Activated naive CD8-positive, alpha-beta T cell treated with anti-CD3 and anti-CD28 coated beads, Interleukin-2, amount 50 U/mL, for 24 hours (primary cell): ENCODE measurements around the gene PTPRE.
A peak's percentile ranks its signal among the peaks of the same experiment; 100 is the strongest.

Experiments
- ATAC-seq: fragments of 150-1000 bp; cut with Tn5 transposase; one replicate; pipeline ENCODE4 v1.10.0; 2021
- DNase-seq: peaks from one replicate; pipeline ENCODE4 v3.0.0; 2021
- H3K27ac Mint-ChIP-seq: one replicate; pipeline ENCODE4 v1.8.0; 2021; ENCODE audit warnings: mild to moderate bottlenecking, mixed read lengths
- H3K27me3 Mint-ChIP-seq: one replicate; pipeline ENCODE4 v1.8.0; 2021; ENCODE audit warnings: mixed read lengths
- H3K36me3 Mint-ChIP-seq: one replicate; pipeline ENCODE4 v1.8.0; 2021; ENCODE audit warnings: low read depth, mixed read lengths
- H3K4me1 Mint-ChIP-seq: one replicate; pipeline ENCODE4 v1.8.0; 2021; ENCODE audit warnings: mixed read lengths
- H3K4me3 Mint-ChIP-seq: one replicate; pipeline ENCODE4 v1.8.0; 2021; ENCODE audit warnings: mild to moderate bottlenecking, moderate library complexity, mixed read lengths
- H3K9me3 Mint-ChIP-seq: one replicate; pipeline ENCODE4 v1.8.0; 2021; ENCODE audit warnings: mixed read lengths

The PTPRE gene

DNA sequence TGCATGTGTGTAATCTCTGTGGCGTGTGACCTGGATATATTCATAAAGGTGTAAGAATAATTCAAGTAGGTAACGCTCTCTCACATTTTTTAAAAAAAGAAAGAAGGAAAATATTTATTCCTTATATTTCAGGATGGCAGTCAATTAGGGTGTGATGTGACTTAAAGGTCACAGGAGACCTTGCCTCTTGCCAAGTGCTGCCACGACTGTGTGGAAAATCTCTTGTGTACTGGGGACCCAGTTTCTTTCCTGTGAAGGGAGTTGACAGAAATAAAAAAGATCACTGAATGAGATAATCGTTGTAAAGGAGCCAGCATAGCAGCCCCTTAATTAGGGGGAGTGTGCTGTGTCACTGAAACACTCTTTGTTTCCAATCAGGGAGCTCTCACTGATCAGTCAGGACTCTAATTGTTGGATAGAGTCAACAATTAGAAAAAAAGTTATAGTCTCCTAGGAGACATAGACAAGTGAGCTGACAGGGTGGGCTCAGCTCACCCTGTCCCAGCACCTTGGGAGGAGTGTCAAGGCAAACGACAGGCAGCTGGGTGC, 31.1 kb downstream of the PTPRE start:
- ATAC-seq (no peak), DNase-seq (no peak)
- Mint-ChIP-seq H3K4me3 (no peak overlapping the region), H3K27ac (no peak overlapping the region), H3K27me3 (peaks cover 21% of the 10 kb centered on the region), H3K36me3 (no peaks in the 10 kb centered on the region), H3K9me3 (no peaks in the 10 kb centered on the region), H3K4me1 (peaks cover 8% of the 10 kb centered on the region)

DNA sequence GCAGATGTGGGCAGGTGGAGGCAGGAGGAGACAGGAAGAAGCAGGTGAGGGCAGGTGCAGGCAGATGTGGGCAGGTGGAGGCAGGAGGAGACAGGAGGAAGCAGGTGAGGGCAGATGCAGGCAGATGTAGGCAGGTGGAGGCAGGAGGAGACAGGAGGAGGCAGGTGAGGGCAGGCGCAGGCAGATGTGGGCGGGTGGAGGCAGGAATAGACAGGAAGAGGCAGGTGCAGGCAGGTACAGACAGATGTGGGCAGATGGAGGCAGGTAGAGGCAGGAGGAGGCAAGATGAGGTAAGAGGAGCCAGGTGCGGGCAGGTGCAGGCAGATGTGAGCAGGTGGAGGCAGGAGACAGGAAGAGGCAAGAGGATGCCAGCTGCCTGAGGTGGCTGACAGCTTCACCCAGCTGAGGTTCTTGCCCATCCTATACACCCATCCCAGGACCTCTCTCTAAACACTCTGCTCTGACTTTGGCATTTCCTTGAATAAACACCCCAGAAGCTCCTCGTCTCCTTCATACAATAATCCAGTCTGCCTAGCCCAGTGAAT, 33.0 kb downstream of the PTPRE start:
- Mint-ChIP-seq H3K27ac (no peak overlapping the region), H3K9me3 (no peaks in the 10 kb centered on the region), H3K36me3 (no peaks in the 10 kb centered on the region), H3K4me3 (no peak overlapping the region), H3K4me1 (peaks cover 12% of the 10 kb centered on the region), H3K27me3 (peaks cover 21% of the 10 kb centered on the region)
- DNase-seq (no peak), ATAC-seq (no peak)

DNA sequence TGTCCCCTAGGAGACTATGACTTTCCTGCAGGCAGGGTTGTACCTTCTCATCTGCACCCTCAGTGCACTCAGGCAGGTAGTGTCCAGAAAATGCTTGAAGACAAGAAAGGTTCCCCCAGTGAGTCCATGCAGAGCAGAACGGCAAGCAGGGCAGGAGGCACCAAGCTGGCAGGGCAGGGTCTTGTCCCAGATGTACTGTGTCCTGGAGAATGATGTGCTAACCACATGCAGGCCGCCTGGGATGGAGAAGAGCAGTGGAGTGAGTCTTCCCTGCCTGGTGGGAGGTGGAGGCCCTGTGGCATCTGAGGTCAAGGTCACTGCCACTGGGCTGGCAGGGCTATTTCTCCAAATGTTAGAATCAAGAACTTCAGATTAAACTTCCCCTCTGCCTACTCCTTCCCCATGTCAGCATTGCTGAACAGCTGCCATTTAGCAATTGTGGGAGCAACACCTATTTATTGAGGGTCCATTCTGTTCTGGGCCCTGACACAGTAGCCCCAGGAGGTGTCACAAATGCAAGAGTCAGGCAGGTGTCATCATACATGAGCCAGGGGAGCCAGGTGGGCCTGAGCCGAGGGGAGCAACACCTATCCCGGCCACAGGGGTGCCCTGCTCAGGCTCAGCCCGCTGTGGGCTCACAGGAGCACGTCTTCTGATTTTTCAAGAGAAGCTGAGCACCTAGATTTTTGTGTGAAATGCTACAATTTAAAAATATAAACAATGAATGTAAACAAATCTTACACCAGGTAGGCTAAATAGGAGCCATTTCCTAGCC, 34.1 kb downstream of the PTPRE start:
- H3K27ac Mint-ChIP-seq = no peak overlapping the region
- no peaks in the 10 kb centered on the region for H3K9me3 Mint-ChIP-seq
- DNase-seq = no peak
- H3K4me1 Mint-ChIP-seq = peaks cover 23% of the 10 kb centered on the region
- peaks cover 20% of the 10 kb centered on the region for H3K27me3 Mint-ChIP-seq
- no peak overlapping the region for H3K4me3 Mint-ChIP-seq
- no peaks in the 10 kb centered on the region for H3K36me3 Mint-ChIP-seq
- no peak for ATAC-seq

DNA sequence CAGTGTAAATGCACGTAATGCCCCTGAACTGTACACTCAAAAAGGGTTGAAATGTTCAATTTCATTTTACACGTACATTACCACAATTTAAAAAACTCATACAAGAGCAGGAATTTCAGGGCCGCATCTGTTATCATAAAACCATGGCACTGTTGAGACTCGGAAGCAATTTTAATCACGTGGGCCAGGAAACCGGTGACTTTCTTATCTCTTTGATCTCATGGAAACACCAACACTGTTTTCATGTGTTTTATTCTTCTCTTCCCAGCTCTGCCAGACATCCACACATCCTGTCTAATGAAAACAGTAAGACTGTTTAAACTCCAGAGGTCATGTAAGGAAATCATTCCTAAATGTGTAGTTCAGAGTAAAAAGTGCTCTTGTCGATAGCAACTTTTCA, 35.9 kb downstream of the PTPRE start:
- DNase-seq (no peak), ATAC-seq (no peak)
- Mint-ChIP-seq H3K36me3 (no peaks in the 10 kb centered on the region), H3K9me3 (no peaks in the 10 kb centered on the region), H3K4me3 (no peak overlapping the region), H3K27me3 (peaks cover 13% of the 10 kb centered on the region), H3K27ac (no peak overlapping the region), H3K4me1 (peaks cover 26% of the 10 kb centered on the region)

DNA sequence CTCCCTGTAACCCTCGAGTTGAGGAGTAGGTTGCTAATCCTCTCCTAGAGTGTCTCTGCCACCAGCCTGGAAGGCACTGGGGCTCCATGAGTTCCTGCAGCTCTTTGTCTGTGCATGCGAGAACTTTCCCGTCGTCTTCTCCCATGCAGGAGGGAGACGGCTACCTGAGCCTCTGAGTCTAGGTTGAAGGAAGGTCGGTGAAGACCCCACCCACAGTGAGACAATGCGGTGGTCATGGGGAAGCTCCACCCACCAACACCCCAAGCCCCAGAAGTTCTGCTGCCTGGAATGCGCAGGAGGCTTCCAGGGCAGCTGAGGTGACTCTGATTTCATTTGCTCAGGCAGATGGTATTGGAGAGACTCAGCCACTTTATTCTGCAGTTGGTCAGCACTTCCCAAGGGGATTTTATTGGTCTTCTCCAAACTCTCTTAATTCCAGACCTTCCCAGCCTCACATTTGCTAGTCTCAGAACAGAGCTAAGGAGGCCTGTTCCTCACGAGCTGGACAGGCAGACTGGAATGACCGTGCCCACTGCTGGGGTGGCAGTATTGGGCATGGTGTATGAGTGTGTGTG, 36.5 kb downstream of the PTPRE start:
- Mint-ChIP-seq H3K4me3 (no peak overlapping the region), H3K9me3 (no peaks in the 10 kb centered on the region), H3K4me1 (peaks cover 24% of the 10 kb centered on the region), H3K27ac (no peak overlapping the region), H3K36me3 (no peaks in the 10 kb centered on the region), H3K27me3 (peaks cover 11% of the 10 kb centered on the region)
- DNase-seq (no peak), ATAC-seq (no peak)

DNA sequence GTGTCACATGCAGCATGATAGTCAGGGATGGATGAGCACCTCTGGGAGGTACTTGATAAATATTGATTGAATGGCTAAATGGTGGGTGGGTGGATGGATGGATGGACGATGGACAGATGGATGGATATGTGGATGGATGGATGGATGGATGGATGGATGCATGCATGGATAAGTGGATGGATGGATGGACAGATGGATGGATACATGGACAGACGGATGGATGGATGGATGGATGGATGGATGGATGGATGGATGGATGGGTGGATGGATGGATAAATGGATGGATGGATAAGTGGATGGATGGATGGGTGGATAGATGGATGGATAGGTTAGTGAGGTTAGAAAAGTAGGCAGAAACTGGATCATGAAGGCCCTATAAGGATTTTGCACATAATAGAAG, 37.4 kb downstream of the PTPRE start:
- Mint-ChIP-seq H3K27me3 (peaks cover 8% of the 10 kb centered on the region), H3K4me1 (peaks cover 24% of the 10 kb centered on the region), H3K4me3 (no peak overlapping the region), H3K27ac (no peak overlapping the region), H3K9me3 (no peaks in the 10 kb centered on the region), H3K36me3 (no peaks in the 10 kb centered on the region)
- DNase-seq (no peak), ATAC-seq (no peak)

DNA sequence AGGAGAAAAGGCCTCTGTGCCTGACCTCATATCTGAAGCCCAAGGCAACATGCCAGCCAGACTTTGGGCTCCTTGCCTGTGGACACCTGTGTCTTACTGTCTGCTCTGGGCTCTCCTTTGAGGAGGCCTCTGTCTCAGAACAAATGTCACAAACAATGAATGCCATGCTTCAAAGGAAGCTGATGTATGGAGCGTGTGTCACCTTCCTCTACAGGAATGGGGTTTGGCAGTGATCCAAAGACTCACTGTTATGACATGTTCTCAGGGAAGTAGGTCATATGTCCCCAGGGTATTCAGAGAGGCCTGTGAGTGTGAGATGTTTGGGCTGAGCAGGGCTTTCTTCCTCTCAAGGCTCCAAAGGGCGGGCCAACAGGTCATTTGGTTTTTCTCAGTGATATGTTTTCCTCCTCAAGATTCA, 38.4 kb downstream of the PTPRE start:
- H3K4me1 Mint-ChIP-seq = peaks cover 24% of the 10 kb centered on the region
- H3K36me3 Mint-ChIP-seq = no peaks in the 10 kb centered on the region
- peaks cover 6% of the 10 kb centered on the region for H3K27me3 Mint-ChIP-seq
- no peaks in the 10 kb centered on the region for H3K9me3 Mint-ChIP-seq
- H3K4me3 Mint-ChIP-seq = no peak overlapping the region
- peak; percentile 63 for ATAC-seq
- no peak for DNase-seq
- no peak overlapping the region for H3K27ac Mint-ChIP-seq

DNA sequence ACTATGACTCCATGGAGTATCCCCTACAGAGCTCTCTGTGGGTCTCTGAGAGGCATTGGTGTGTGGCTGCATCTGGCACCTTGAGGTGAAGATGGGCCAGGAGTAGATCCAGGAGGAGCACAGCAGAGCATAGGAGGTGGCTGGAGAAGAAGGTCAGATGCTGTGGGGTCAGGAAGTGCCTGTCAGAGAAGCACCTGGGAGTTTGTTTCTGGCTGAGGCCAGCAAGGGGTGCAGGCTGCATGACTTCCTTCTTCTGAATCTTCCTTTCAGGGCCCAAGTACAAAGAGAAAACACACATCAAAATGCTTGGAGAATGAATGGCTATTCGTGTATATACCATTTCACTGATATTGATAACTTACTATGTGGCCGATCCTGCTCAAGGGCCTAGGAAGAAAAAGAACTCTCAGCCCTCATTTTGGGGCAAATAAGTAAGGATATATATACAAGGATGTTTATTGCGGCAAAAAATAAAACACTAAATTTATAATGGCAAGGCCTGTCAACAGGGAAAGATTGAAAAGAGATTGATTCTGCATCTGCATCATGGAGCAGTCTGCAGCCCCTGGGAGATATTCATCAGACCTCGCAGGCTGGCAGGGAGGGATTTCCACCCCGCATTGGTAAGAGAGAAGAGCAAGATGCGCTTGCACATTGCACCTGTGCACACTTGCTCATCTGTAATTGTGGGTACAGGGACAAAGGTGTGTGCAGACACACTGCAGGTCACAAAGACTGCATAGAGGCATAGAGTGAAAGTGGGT, 39.2 kb downstream of the PTPRE start:
- H3K36me3 Mint-ChIP-seq = no peaks in the 10 kb centered on the region
- peaks cover 24% of the 10 kb centered on the region for H3K4me1 Mint-ChIP-seq
- no peak overlapping the region for H3K27ac Mint-ChIP-seq
- H3K27me3 Mint-ChIP-seq = peaks cover 6% of the 10 kb centered on the region
- H3K9me3 Mint-ChIP-seq = no peaks in the 10 kb centered on the region
- H3K4me3 Mint-ChIP-seq = no peak overlapping the region
- DNase-seq = no peak
- ATAC-seq = no peak

DNA sequence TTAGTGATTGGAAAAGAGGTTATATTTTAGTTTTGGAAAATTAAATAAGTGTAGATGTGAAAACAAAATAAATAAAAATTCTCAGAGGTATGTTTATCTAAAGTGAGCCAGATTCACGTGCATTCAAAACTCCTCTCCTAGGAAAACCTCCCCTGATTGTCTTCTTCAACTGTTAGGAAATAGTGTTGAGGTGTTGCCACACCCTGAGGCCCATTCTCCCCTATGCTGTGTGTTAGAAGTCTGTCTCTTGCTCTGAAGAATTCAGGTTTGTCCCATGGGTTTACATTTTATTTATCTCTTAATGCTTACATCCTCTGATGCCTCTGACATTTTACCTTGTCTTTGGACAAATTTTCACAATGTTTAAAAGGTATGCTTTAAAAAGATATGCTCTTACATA, 40.3 kb downstream of the PTPRE start:
- H3K9me3 Mint-ChIP-seq = no peaks in the 10 kb centered on the region
- no peak overlapping the region for H3K27ac Mint-ChIP-seq
- no peak for ATAC-seq
- no peak overlapping the region for H3K4me3 Mint-ChIP-seq
- peaks cover 24% of the 10 kb centered on the region for H3K4me1 Mint-ChIP-seq
- H3K36me3 Mint-ChIP-seq = no peaks in the 10 kb centered on the region
- peaks cover 6% of the 10 kb centered on the region for H3K27me3 Mint-ChIP-seq
- no peak for DNase-seq

DNA sequence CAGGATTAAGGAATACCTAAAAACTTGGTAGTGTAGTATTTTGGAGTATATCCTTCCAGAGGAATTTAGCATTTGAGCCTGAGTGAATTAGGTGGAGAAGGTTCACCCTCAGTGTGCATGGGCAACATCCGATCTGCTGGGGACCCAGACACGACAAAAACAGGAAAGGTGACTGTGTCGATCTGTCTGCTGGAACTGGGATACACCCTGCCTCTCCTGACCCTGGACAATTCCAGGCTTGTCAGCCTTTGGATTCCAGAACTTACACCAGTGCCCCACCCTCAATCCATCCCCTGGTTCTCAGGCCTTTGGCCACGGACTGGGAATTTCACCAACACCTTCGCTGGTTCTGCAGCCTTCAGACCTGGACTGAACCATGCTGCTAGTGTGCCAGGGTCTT, 41.9 kb downstream of the PTPRE start:
- peaks cover 18% of the 10 kb centered on the region for H3K4me1 Mint-ChIP-seq
- H3K36me3 Mint-ChIP-seq = no peaks in the 10 kb centered on the region
- H3K27me3 Mint-ChIP-seq = no peaks in the 10 kb centered on the region
- H3K9me3 Mint-ChIP-seq = no peaks in the 10 kb centered on the region
- no peak for DNase-seq
- ATAC-seq = no peak
- H3K4me3 Mint-ChIP-seq = no peak overlapping the region
- H3K27ac Mint-ChIP-seq = no peak overlapping the region

DNA sequence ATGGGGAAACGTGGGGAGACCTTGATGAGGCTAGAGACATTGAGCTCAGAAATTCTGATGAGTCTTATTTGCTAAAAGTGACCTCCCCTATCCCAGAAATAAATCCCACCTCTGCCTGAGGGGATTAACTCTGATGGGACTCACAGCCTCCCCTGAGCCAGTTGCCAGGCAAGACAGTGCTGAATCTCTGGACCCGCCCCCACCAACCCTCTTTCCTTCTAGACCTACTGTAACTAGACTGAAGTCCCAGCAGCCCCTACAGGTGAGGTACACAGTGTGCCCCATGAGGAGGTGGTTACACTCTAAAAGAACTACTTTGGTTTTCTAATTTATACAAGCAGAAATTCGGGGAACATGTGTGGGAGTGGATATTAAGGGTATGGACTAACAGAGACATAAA, 42.9 kb downstream of the PTPRE start:
- Mint-ChIP-seq H3K36me3 (no peaks in the 10 kb centered on the region), H3K9me3 (no peaks in the 10 kb centered on the region), H3K27me3 (no peaks in the 10 kb centered on the region), H3K27ac (no peak overlapping the region), H3K4me1 (peaks cover 15% of the 10 kb centered on the region), H3K4me3 (no peak overlapping the region)
- no peak for ATAC-seq
- no peak for DNase-seq

DNA sequence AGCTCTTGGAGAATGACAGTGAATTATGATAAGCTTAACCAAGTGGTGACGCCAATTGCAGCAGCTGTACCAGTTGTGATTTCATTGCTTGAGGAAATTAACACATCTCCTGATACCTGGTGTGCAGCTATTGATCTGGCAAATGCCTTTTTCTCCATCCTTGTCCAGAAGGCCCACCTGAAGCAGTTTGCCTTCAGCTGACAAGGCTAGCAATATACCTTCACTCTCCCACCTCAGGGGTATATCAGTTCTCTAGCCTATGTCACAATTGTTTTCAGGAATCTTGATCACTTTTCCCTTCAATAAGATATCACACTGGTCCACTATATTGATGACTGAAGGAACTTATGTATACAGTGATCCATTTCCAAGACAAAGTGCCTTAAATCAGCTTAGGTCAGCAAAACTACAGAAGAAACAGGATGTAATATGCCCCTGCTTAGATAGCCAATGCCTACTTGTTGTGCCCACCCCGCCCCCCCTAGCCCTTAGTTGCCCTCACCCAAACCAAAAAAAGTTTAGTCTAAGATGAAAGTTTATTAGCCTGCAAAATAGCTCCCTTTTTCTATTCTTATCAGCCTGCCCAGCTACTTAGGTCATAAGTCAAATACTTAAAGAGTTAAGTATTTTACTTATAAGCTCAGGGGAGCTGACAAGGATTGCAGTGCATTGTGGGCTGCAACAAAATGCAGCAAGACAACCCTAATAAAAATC, 45.1 kb downstream of the PTPRE start:
- Mint-ChIP-seq H3K27ac (no peak overlapping the region), H3K9me3 (peaks cover 9% of the 10 kb centered on the region)

DNA sequence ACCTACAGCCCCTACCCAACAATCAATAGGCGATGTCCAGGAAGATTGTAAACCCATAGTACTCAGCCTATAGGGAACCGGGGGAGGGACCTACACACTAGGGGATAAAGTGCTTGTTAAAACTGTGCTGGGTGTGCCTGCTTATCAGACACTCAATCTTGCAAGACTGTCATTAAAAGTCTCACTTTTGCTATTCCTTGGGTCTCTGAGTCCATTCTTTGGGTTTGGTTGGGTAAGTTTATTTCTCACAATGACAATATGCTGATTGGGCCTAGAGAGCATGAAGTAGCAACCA, 45.6 kb downstream of the PTPRE start:
- no peak for ATAC-seq

More for the DNA sequence above, 45.1 kb downstream of the PTPRE start:
- DNase-seq = no peak
- ATAC-seq = no peak
- Mint-ChIP-seq H3K4me1 (no peaks in the 10 kb centered on the region), H3K27me3 (peaks cover 7% of the 10 kb centered on the region), H3K36me3 (no peaks in the 10 kb centered on the region), H3K4me3 (no peak overlapping the region)

DNA sequence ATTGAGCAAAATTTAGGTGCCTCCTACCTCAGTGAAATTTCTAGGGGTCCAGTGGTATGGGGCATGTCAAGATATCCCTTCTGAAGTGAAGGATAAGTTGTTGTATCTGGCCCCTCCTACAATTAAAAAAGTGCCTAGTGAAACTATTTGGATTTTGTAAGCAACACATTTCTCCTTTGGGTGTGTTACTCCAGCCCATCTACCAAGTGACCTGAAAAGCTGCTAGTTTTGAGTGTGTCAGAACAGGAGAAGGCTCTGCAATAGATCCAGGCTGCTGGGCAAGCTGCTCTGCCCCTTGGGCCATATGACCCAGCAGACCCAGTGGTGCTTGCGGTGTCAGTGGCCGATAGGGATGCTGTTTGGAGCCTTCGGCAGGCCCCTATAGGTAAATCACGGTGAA, 46.0 kb downstream of the PTPRE start:
- Mint-ChIP-seq H3K9me3 (peaks cover 9% of the 10 kb centered on the region), H3K4me3 (no peak overlapping the region), H3K4me1 (no peaks in the 10 kb centered on the region), H3K36me3 (no peaks in the 10 kb centered on the region), H3K27me3 (peaks cover 9% of the 10 kb centered on the region), H3K27ac (no peak overlapping the region)
- no peak for ATAC-seq
- DNase-seq = no peak

More for the DNA sequence above, 45.6 kb downstream of the PTPRE start:
- Mint-ChIP-seq H3K27ac (no peak overlapping the region), H3K27me3 (peaks cover 9% of the 10 kb centered on the region), H3K36me3 (no peaks in the 10 kb centered on the region), H3K4me3 (no peak overlapping the region), H3K9me3 (peaks cover 9% of the 10 kb centered on the region), H3K4me1 (no peaks in the 10 kb centered on the region)
- no peak for DNase-seq
